GM19468 (cell line): ENCODE measurements around the gene ACOX3.

Experiments
- ATAC-seq: cut with Tn5 transposase; IDR thresholded peaks from one replicate; pipeline ENCODE4 v1.9.1; 2021; ENCODE audit warnings: mild to moderate bottlenecking, moderate library complexity, moderate number of reproducible peaks; ENCODE audit not compliant: unreplicated experiment; ENCODE audit errors: extremely low read depth

ACOX3 gene

DNA sequence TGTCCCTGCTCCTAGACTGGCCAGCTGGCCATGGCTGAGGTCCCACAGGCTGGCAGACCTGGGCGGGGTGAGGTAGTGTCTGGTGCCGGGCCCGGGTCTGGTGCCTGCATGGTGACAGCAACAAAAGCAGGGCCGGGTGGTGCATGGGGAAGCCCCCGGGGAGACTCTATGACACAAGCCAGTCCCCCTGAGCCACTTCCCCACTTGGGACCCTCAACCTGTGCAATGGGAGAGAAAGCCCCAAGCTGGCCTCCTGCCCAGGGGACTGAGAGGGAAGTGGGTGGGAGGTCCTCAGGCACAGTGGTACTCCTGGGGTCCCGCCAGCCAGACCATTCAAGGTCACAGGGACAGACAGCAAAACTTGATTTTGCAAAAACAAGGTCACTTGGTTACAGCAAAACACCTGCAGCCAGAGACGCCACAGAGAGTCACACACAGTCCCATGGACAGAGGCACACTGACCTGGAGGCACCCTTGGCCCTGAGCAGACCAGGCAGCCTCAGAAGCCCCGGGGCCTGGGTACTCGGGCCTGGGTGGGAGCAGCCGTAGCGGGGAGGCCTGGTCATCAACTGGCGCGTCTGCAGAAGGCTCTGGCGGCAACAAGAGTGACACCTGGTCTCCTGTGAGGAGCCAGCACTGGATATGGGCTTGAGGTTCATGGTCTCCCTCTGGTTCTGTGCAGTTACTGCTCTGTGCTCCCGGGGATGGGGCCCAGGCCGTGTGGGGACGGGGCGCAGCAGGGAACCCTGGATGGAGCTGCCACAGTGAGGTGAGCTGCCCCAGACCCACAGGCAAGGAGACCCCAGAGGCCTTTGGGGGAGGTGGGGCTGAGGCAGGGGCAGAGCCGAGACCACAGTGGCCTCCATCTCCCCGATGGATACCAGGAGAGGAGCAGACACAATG, 110.4 kb downstream of the ACOX3 start:
- ATAC-seq: no peak

- ATAC-seq: no peak
These were observed 111.0 kb downstream of the ACOX3 start for GRCh38 chr4:8329560-8329858.

- ATAC-seq: no peak
These were observed 111.5 kb downstream of the ACOX3 start for GRCh38 chr4:8328866-8329559.

DNA sequence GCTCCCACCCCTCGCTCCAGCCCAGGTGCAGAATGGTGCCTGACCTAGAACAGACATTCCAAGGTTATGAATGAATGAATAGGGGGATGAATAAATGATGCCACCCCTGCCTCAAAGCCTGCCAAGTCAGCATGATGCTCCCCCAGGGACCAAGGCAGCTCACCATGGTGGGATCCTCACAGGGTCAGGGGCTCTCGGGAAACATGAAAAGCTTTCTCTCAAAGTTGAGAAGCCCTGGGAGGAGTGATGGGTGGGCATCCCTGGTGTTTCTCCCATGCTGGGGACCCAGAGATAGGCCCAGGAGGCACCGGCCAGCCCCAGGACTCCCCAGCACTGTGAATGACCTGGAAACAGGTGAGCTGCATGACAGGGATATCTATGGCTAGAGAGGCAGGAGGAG, 112.1 kb downstream of the ACOX3 start:
- no peak for ATAC-seq

DNA sequence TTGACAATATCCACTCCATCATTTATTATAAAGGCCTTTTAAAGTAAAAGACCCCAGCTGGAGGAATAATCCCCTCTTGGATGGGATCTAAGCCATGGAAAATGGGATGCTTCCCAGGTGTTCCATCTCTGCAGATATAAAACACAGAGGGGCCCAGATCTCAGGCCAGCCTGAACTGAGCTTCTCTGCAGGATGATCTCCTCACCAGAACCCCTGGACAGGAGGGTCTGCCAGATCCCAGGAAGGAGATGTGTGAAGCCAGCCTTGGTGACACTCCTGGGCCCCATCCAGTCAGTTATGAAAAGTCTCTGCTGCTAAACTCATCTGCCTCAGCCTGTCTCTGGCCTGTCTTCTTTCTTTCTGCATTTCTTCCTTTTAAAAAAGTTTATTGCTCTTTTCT, 114.3 kb downstream of the ACOX3 start:
- ATAC-seq: no peak

GRCh38 chr4:8325291-8325973, 115.1 kb downstream of the ACOX3 start:
- ATAC-seq: no peak

DNA sequence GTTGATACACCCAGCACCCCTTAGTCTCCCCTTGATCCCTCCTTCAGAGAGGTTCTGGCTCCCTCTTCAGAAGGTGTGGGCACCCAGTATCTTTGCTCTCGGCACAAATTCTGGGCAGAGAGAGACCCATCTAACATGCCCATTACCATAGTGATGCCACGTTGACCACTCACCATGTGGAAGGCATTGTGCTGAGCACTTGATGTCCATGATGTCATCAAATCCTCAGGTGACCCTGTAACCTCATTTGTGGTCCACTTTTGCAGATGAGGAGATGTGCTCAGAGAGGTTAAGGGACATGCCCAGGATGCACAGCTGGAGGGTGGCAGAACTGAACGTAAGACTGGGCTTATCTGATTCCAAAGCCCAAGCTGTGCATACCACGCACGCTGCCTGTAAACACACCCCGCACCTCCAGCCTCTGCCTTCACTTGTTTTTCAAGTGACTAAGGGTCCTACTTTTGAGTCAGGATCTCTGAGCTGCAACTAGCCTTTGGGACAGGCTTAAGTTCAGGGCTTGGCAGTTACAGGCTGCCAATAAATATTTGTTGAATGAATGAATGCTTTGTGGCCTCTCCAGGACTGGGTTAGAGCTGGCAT, 115.8 kb downstream of the ACOX3 start:
- no peak for ATAC-seq

- ATAC-seq: no peak
These were observed 116.5 kb downstream of the ACOX3 start for GRCh38 chr4:8323947-8324555.

- no peak for ATAC-seq
These were observed 117.5 kb downstream of the ACOX3 start for GRCh38 chr4:8322794-8323704.

DNA sequence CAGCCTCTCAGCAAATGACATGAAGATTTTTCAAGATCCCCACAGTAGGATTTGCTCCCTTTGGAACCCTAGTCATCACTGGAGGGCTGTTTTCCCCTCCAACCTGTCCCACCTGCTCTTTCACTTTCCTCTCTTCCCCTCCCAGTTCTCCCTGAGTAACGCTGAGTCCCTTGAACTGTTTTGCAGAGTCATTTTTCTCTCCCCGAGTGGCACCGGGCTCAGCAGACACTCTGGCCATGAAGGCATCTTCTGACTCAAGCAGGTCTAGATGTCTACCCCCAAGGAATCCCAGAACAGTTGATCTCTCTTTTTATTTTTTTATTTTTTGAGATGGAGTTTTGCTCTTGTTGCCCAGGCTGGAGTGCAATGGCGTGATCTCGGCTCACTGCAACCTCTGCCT, 118.8 kb downstream of the ACOX3 start:
- no peak for ATAC-seq

GRCh38 chr4:8321220-8321619, 119.3 kb downstream of the ACOX3 start:
- no peak for ATAC-seq

DNA sequence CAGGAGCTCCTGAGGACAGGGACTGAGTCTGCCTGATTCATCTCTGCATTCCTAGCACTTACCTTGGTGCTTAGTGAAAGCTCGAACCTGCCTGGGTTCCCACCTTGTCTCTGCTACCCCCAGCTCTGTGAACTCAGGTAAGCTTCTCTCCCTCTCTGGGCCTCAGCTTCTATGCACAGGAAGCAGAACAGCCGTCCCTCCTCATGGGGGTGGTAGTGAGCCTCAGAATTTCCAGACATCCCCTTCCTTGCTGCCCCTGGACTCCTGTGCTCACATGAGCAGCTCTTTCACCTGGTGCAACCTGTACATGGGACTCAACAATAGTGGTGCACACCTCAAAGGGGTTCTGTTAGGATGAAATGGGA, 120.2 kb downstream of the ACOX3 start:
- ATAC-seq: no peak

DNA sequence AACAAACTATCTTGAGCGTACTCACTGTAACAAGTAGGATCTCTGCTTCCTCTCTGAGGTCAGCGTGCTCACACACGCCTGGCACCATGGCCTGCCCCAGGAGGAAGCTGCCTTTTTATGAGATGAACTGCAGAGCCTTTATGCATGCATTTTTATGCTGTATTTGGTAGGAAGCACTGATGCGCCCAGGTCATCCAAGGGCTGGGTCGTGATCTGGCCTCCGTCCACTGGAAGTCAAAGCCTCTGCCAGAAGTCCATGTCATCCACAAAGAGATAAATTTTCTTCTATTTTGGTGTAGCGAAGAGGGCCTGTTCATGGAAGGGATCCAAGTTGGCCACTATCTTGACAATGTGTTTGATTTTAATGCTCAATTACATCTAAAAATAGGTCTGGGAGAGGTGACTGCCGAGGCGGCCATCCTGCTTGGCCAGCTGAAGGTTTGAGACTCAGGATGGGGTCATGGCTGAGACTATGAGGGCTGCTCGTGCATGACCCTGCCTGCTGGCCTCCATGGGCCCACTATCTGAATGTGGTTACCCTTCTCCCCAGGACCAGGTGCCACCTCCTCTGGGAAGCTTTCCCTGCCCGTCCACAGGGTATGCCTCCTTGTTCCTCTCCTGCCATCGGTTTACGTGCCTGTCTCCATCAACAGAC, 120.7 kb downstream of the ACOX3 start:
- no peak for ATAC-seq

DNA sequence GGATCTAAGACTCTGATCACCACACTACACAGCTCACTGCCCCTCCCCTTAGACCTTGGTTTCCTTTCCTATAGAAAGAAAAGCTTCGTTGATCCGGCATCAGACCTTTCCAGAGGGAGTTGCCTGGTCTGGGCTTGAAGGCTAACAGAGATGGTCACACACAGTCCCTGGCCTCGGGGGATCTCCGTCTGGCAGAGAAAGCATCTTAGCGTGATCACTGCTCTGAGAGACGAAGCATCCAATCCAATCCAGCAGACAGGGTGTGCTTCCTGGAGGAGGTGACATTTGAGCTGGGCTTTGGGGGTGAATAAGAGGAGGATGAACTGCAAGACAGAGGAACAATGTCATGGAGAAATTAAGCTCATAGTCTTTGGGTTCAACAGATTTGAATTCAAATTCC, 121.5 kb downstream of the ACOX3 start:
- no peak for ATAC-seq

GRCh38 chr4:8318509-8318908, 122.0 kb downstream of the ACOX3 start:
- no peak for ATAC-seq

DNA sequence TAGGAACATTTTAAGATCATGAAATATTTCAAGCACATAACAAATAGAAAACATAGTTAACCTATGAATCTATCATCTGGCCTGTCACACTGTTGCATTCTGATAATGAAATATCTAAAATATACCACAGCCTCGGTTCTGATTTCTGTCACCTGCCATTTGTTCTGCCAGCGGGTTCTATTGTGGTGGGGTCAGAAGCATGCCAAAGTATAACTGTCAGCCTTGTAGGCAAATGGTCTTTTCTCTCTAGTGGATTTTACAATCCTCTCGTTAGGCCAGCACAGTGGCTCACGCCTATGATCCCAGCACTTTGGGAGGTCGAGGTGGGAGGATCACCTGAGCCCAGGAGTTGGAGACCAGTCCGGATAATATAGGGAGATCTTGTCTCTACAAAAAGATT, 123.0 kb downstream of the ACOX3 start:
- ATAC-seq: no peak

DNA sequence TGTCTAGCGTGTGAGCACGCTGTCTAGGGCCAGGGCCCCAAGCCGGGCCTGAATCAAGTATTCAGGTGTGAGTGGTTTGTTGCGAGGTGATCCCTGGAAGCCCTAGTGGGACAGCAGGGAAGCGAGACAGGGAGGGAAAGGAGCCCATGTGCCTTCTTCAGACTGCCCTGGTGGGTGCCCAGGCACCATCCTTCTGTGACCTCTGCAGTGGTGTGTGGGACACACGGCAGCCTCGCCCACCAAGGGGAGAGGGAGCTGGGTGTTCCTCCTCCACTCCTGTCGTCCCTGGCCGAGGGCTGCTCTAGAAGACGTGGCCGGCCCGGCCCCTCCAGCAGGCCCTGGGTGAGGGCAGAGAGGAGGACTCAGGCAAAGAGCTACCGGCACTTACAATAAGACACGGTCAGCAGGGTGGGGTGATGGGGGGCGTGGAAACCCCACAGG, 123.6 kb downstream of the ACOX3 start:
- ATAC-seq: no peak
